IPS-15b (cell line): ENCODE results near the gene C3.
"Not testable (repeated sequence)": the region's sequence is repeated elsewhere in the genome, so short reads cannot be mapped to it uniquely, and the experiment has no call there.

Source experiments
- H3K27me3 ChIP-seq: one replicate; pipeline ENCODE4 v1.6.1; 2013; ENCODE audit warnings: low read length; ENCODE audit not compliant: control insufficient read depth, insufficient read depth
- H3K36me3 ChIP-seq: one replicate; pipeline ENCODE4 v1.6.1; 2013; ENCODE audit warnings: low read length; ENCODE audit not compliant: control insufficient read depth, insufficient read depth
- H3K4me1 ChIP-seq: one replicate; pipeline ENCODE4 v1.6.1; 2013; ENCODE audit warnings: mild to moderate bottlenecking, low read length; ENCODE audit not compliant: control insufficient read depth, insufficient read depth
- H3K4me3 ChIP-seq: one replicate; pipeline ENCODE4 v1.5.1; 2013; ENCODE audit warnings: low read depth, low read length
- H3K9ac ChIP-seq: one replicate; pipeline ENCODE4 v1.6.1; 2013; ENCODE audit warnings: low read depth, mild to moderate bottlenecking, low read length
- H3K9me3 ChIP-seq: one replicate; pipeline ENCODE4 v1.6.1; 2013; ENCODE audit warnings: mild to moderate bottlenecking, low read length; ENCODE audit not compliant: control insufficient read depth, insufficient read depth

The C3 gene

GRCh38 chr19:6639439-6639838 is 81.0 kb downstream of the C3 start:
- Histone ChIP-seq H3K36me3 (no peaks in the 10 kb centered on the region), H3K4me1 (no peaks in the 10 kb centered on the region), H3K9me3 (no peaks in the 10 kb centered on the region), H3K4me3 (no peak overlapping the region), H3K27me3 (no peaks in the 10 kb centered on the region), H3K9ac (no peak overlapping the region)

GRCh38 chr19:6633456-6633813 is 87.0 kb downstream of the C3 start:
- not testable (repeated sequence) for H3K4me1 ChIP-seq, H3K9ac ChIP-seq, H3K4me3 ChIP-seq, H3K27me3 ChIP-seq, H3K9me3 ChIP-seq, H3K36me3 ChIP-seq

- H3K9ac ChIP-seq, H3K27me3 ChIP-seq, H3K9me3 ChIP-seq, H3K4me1 ChIP-seq, H3K36me3 ChIP-seq, H3K4me3 ChIP-seq: not testable (repeated sequence)
Observed at GRCh38 chr19:6632747-6633455, 87.5 kb downstream of the C3 start.

GRCh38 chr19:6632002-6632621 is 88.3 kb downstream of the C3 start:
- no peak overlapping the region for H3K9ac ChIP-seq
- H3K36me3 ChIP-seq, result no peaks in the 10 kb centered on the region
- peaks cover 4% of the 10 kb centered on the region for H3K27me3 ChIP-seq
- no peak overlapping the region for H3K4me3 ChIP-seq
- H3K4me1 ChIP-seq, result no peaks in the 10 kb centered on the region
- H3K9me3 ChIP-seq, result peaks cover 5% of the 10 kb centered on the region
